ENCODE data around the gene GALC.

DNA sequence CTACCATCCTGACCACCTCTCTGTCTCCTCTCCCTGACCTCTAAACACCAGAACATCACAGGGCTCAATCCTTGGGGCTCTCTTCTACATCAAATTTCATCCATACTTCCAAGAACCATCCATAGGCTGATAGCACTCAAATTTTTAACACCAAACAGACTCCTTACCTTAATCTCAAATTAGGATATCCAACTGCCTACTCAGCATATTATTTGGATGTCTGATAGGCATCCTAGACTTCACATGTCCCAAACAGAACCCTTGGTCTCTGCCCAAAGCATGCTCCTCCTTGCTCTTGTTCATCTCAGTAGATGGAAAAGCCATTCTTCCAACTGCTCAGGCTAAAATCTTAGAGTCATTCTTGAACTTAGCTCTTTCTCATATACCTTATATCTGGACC lies 91.3 kb downstream of the GALC start:
- no peak for TF ChIP-seq POLR2AphosphoS5 (IDR thresholded peaks at IDR 0.05; ENCODE audit: low read depth, low read length)
- TF ChIP-seq POLR2A (IDR thresholded peaks at IDR 0.05; ENCODE audit: low read depth, low read length), result no peak
- no peak for TF ChIP-seq TAF1 (IDR thresholded peaks at IDR 0.05; ENCODE audit: borderline replicate concordance, low read depth, low read length)

All from GM12892 (cell line).